ENCODE results near the gene ZNRF2.
"Not testable (repeated sequence)": the region's sequence is repeated elsewhere in the genome, so short reads cannot be mapped to it uniquely, and the experiment has no call there.

ZNRF2 gene

DNA sequence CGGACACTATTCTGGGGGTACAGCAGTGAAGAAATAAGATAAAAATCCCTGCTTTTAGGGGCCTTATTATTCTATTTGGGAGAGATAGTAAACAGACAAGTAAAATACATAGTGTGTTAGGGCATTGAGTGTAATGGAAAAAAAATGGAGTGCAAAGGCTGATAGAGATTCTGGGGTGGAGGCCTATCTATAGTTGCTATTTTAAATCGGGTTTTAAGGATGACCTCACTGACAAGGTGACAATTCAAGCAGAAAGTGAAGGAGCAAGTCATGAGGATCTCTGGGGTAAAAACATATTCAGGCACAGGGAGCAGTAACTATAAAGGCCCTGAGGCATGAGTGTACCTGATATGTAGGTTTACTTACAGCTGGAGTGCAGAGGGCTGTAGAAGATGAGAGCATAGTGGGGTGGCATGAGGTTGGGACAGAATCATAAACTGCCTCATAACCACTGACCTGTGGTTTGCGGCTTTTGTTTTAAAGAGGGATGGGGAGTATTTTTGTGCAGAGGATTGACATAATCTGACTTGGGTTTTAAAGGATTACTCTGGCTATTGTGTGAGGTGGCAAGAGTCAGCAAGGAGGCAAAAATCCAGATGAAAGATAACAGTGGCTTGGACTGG is 8.1 kb downstream of the ZNRF2 start:
- not testable (repeated sequence) for DNase-seq

DNA sequence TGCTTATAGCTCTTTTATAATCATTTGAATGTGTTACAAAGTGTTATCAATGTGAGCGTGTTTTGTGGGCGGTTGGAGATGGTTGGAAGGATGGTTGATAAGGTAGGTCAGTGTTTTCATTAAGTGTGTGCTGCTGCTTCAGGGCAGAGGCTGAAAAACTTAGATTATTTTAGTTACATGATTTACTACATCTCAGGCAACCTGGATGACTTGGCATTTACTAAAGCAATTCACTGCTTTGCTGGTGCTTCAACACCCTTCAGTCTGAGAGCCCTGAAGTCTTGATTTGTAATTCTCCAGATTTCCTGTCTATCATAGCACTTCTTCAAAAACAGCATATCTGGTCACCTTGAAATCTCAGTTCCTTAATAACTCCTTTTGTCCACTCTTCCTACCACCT is 11.9 kb downstream of the ZNRF2 start:
- not testable (repeated sequence) for DNase-seq

DNA sequence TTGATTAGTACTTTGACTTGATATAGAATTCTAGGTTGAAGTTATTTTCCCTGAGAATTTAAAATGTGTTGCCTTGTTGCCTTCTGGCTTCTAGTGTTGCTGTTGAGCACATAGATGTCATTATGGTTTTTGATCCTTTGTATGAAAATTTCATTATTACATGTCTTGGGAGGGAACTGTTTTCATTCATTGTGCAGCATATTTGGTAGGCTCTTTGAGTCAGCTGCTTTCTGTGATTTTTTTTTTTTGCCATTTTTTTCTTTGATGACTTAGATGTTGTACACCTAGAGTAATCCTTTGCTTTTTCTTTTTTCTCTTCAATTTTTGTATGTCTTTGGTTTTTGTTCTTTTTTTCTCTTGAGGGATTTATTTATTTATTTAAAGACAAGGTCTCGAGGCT is 13.1 kb downstream of the ZNRF2 start:
- DNase-seq, result not testable (repeated sequence)

DNA sequence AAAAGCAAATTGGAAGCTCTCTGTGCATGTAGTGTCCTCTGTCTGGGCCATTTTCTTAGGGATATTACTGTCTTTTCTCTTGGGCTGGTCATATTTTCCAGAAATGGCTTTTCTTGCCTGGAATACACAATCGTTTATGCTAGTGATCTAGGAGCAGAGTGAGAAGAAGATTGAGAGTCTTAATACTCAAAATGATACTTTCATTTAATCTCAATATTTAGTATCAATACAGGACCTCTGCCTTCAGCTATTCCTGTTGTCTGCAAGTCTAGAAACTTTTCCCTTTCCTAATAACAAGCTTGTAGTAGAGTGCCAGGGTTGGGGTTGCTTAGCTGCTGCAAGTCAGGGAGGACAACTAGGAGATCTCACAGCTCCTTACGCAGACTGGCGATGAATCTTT is 14.0 kb downstream of the ZNRF2 start:
- DNase-seq, result not testable (repeated sequence)

DNA sequence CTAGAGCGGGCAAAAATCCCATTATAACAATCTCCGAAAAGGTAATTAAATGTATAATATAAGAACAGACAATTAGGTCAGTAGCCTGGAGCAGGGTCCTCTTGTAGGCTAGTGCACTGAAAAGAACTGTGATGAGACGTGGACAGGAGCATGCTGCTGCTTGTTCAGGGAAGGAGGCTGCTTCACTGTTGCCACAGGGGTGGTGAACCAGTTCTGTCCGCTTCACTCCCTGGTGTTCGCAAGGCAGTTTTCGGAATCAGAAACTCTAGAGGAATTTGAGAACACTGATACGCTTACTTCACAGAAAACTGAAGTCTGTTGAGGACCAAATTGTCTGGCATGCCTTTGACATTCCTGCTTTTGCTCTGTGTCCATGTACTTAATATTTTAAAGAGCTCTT is 17.4 kb downstream of the ZNRF2 start:
- DNase-seq, result no peak

DNA sequence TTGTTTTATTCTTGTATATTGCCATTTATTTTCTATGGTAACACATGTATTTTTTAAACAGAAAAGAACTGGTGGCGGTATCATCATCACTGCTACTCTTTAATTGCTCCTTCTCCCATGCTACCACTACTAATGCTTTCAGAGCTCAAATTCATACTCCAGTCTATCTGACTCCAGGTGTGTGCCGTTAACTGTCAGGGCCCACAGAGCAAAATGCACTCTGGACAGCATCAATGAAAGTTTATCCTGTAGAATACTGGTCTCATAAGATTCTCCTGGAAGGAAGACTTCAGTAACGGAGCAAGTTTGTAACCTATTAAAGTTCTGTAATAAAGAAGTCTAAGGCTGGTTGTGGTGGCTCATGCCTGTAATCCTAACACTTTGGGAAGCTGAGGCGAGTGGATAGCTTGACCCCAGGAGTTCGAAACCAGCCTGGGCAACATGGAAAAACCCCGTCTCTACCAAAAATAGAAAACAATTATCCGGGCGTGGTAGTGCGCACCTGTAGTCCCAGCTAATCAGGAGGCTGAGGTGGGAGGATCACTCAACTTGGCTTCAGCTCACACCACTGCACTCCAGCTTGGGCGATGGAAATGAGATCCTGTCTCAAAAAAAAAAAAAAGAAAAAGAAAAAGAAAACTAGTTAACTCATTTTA is 18.4 kb downstream of the ZNRF2 start:
- no peak for DNase-seq

DNA sequence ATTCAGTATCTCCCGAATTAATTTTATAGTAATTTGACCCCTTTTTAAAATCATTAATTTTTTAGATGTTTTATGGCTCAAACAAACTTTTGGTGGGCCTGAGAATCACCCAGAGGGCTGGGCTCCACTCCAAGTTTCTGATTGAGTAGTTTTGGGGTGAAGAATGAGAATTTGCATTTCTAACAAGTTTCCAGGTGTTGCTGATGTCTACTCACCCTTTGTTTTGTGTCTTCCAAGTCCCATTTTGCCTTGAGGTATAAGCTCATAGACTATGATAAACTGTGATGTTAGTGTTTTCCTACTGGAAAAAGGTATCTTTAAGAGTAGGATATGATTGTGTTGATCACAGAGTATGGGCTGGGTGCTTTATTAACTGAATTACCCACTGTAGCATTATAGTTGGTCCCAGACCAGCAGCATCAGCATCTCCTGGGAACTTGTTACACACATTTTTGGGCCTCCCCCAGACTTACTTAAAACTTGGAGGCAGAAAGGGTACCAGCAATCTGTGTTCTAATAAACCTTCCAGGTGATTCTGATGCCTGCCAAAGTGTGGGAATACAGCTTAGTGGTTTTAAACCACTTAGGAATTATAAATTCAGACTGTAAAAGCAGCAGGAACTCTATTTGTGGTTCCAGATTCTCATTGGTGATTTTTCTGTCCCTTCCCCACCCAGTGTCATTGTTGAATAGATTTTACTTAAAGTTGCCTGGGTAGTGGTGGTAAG is 19.1 kb downstream of the ZNRF2 start:
- no peak for DNase-seq

DNA sequence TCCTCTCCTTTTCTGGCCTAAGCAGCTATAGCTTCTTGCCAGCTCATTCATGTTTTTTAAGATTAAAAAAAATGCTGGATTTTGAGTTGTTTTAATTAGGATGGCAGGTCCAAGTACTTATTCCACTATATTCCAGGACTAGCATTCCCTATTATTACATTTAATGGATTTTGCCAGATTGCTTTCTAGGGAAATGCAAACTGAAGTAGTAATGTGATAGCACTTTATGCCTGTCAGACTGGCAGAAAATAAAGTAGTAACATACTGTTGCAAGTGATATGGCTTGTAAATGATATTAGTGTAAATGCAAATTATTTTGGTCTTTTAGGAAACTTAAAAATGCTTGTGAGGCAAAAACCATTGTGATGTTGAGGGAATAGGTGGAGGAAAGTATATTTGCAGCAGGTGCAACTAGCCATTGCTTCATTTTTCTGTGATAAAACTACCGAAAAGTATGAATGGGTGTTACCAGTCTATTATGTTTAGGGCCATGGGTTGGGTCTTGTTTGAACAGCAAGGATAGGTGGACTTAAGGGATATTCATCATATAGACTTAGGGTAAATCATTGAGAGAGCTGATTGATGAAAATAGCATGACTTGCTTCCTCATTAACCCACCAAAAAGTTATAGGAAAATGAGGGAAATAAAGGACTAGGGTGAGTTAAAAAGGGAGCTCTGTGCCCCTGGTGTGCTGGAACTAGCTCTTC is 19.9 kb downstream of the ZNRF2 start:
- DNase-seq, result no peak

DNA sequence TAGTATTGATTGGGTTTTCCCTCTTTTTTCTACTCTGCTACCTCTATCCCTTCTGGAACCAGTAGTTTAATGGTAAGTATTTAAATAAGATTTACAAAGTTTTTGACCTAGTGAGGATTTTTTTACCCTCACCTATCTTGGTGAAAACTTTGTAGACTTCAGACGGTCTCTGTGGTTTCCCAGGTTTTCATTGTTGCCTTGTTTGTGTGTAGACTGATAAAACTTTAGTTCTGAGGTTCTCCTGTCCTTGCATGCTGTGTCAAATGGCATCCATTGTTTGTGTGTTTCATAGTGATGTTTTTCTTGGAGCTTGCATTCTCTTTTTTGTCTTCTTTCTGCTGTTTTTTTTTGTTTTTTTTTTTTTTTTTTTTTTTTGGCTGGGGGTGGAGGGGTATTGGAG is 22.6 kb downstream of the ZNRF2 start:
- no peak for DNase-seq

DNA sequence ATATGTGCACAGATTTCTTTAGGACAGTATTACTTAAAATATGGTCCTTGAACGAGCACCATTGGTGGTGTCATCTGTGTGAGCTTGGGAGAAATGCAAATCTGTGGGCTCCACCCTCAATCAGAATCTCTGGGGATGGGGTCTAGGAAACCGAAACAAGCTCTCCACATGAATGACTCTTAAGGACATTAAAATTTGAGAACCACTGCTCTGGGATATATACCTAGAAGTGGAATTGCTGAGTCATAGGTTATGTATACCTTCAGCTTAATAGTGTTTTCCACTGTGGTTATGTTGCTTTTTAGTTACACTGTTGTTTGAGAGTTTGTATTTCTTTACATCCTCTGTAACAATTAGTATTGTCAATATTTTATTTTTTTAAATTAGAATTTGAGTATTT is 24.0 kb downstream of the ZNRF2 start:
- no peak for DNase-seq

DNA sequence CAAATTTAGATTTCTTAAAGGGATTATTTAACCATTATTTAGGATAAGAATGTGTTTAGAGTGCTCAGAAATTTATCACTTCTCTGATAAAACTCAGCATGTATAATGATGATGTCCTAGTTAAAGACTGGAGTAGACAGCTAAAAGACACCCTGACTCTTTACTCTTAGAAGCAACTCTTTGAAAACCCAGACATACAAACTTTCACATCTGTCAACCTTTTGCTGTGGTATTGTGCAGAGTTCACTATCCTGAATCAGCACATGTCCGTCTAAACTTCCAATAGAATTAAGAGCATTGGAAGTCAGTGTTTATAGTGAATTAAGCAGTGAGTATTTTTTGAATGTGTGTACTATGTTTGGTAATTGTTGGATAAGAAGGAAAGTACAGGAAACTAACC is 24.9 kb downstream of the ZNRF2 start:
- DNase-seq, result no peak

DNA sequence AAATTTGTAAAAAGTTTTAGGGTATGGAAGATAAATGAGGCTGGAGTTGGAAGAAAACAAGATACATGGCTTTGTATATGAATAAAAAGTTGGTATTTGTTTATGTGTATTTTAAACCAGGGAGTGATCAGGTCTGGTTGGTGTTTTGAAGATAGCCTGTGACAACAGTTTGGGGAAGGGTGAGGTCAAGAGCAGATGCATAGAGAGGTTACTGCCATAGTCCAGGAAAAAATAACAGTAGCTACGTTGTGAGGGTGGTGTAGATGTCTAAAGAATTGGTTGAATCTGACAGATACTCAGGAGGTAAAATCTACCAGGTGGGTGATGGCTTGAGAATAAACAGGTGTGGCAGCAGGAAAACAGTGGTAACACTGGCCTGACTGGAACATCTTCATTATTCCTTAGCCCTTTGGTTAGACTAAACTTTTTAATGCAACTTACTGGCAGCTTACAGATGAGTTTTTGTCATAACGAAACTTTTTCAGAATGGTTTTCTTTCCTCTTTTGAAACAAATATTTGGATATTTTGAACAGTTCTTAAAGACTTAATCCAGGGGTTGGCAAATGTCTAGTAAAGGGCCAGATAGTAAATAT is 25.5 kb downstream of the ZNRF2 start:
- DNase-seq, result no peak

DNA sequence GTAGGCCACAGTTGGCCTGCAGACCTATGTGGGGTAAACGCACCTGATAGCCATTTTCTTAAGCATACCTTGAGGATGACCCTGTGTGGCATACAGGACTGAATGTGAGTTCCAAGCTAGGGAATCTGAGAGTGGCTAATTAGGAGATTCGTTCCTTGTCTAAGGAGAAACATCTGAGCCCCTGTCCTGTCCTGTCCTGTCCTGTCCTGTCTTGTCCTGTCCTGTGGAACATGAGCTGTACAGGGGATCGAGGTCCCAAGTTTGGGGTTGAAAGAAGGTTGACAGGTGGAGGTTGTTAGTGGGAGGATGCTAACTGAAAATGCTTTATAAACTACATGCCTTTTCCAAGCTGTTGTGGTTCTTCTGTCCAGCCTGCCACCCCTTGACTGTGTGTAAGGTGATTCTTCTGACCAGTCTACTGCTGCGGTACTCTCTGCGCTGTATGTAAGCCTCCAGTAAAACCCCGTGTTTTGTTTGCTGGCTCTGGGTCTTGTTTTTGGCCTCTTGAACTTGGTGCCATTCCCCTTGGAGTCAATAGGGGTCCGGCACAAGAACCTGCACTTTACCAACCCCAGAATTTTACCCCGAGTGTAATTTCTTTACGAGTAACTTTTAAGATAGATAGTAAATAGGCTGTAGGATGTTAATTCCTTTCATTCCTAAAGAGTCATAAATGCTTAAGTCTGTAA is 26.4 kb downstream of the ZNRF2 start:
- no peak for DNase-seq

DNA sequence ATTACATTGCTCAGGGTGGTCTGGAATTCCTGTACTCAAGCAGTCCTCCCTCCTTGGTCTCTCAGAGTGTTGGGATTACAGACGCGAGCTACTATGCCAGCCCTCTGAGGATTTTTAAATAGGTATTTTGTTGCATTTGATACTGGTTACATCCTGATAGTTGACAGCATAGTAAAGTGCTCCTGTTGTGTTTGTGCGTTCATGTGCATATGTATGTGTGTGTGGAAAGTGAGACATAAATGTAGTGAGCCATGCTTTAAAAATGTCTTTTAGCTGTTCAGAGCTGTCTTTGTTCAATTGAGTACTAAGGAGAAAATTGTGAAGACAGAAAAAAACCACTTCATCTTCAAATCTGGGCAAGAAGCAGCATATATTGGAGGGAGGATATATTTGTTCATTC is 27.8 kb downstream of the ZNRF2 start:
- no peak for DNase-seq

DNA sequence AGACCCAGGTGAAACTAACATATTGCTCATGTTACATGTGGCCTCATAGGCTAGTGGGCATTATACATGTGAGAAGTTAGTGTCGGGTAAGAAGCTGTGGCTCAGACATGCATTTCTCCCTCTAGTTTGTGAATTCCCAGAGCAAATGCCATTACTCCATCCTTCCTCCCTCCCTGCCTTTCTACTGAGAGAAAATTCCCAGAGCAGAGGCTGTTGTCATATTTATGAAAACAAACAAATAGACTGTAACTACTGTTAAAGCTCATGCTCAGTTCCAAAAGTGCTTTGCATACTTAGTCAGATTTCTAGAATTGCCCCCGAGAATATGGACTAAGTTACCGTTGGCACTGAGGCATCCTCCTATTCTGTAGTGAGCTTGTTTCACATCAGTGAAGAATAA is 29.0 kb downstream of the ZNRF2 start:
- no peak for DNase-seq

DNA sequence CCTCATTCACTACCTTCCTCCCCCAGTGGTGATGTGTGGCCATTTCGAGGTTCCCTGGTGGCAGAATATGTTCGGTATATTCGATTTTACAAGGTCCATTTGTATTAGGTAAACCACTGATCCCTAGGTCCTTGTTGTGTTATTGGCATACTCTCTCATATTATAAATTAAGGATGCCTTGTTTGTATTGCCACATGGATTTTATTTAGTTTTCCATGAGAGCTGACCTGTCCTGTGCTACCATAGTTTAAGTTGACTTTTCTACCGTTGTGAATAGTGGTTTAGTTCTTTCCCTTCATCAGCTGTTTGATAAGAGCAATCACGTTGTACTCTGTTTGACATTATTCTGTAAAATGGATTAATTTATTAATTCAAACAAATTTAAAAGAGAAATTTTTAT is 29.4 kb downstream of the ZNRF2 start:
- no peak for DNase-seq

DNA sequence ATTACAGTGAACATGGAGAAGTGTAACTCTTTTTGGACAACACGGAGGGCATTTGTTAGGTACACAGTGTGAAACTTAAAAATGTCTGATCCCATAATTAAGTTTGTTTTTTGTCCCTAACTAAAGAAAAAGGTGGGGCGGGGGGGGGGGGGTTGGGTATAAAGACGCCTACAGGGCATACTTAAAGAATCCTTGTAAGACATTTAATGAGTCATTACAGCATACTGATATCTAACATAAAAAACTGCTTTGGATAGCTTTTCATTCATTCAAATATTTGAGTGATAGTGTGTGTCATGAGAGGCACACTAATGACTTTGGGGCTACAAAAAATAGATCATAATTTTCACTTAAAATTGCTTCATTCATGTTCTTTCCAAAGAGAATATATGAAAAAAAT is 31.2 kb downstream of the ZNRF2 start:
- DNase-seq, result no peak

DNA sequence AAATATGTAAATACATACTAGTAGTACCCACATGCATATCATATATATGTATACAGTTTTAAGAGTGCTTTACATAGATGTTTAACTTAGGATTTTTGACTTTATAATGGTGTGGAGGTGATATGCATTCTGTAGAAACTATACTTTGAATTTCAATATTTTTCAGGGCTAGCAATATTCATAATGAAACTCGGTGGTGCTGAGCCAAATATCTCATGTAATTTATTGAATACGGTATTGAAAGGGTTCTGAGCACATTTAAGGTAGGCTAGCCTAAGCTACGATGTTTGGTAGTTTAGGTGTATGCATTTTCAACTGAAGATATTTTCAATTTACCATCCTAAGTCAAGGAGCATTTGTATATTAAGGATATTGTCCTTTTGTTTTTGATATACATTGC is 36.0 kb downstream of the ZNRF2 start:
- DNase-seq, result no peak

DNA sequence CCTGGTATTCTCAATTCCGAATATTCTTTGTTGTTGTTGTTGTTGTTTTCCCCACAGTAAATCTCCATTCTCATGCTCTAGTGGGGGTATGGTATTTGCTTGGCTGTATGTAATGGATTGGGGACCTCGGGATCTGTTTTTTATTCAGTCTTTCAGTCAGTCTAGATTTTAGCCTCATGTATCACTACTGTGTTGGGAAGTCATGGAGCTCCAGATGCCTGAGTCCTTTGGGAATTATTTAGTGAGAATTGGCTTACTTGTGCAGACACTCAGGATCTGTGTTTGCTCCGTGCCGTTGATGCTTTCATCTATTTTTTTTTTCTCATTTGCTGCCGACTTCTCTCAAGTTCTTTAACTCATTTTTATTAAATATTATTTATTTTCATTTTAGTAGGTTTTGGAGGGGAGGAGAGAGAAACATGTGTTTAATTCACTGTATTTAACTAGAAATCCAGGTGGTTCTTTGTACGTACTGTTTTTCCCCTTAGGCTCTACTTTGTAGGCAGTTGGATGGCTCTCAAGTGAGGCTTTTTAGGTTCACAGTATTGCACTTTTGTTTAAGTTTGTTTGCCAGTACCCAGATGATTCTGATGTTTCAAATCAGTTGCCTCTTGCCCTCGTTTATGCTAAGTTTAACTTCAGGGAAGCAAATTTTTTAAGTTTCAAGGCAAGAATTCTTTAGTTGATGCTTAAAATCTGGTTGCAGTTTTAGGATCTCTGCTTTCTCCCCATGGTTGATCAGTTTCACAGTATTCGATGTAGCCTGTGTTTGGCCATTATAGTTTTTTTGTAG is 36.9 kb downstream of the ZNRF2 start:
- no peak for DNase-seq

DNA sequence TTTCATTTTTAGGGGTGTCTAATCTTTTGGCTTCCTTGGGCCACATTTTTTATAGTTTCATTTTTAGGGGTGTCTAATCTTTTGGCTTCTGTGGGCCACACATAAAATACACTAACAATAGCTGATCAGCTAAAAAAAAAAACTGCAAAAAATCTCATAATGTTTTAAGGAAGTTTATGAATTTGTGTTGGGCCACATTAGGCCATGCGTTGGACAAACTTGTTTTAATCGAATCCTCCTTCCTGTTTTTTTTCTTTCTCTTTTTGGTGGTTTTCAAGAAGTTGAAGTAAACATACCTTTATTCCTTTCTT is 37.4 kb downstream of the ZNRF2 start:
- no peak for DNase-seq

DNA sequence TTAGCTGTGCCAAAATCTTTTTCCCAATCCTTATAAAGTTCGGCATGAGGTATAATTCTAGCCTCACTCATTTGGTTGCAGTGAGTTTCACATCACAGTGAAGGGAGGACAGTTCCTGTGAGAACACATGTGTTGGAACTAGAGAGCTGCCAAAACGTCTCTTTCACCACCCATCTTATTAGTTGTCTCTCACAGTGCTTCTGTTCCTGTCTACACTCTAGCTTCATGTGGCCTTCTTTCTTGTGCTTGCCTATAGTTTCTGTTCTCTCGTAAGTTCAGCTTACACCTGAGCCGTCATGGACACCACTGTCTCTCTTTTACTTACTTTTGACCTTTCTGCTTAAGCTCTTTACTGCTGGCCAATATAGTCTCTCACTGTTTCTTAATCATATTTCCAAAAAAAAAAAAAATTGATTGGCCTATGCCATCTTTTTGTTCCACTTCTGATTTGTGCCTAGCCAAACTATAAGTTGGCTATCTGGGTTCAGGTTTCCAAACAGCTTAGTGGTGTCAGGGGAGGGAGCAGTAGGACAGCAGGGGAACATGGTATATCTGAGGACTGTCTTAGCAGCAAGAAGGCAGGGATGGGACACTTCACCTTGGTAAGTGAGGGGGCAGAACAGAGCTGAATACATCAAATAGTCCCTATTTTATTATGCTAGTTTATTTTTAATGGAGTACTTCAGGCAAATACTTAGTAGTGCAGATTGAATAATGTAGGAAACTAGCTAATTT is 38.0 kb downstream of the ZNRF2 start:
- DNase-seq, result peak; percentile 4 to 5

DNA sequence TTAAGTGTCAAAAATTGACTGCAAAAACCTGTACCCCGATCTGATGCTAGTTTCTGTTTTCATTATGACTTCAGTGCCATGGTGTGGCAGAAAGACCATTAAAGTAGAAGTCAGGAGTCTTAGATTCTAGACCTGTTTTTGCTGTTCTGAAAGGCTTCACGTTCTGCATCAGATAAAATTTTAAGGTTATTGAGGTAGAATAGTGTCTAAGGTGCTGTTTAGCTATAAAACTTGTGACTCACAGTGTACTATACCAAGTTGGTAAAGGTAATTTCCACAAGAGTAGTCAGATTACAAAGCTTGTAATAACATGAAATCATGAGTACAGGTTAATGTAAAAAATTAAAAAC is 38.6 kb downstream of the ZNRF2 start:
- DNase-seq, result no peak

All from activated CD4-positive, alpha-beta T cell treated with anti-CD3 and anti-CD28 coated beads for 4 hours (primary cell).